ENCODE results near the gene CGB5. TPM values are rescaled to one million over a fixed set of nuclear protein-coding genes. Genes with fewer than 3 reads are reported as not detected.

The CGB5 gene
- total and polyA plus RNA-seq, 9 of the 15 experiments (the other 6 are each of a cell fraction or from before 2014, with no cell fraction given), result not detected

- TF ChIP-seq YY1 (IDR thresholded peaks at IDR 0.05; ENCODE audit: borderline replicate concordance in 1 of 3, control insufficient read depth in 1 of 3, extremely low read depth in 1 of 3, insufficient read depth in 3 of 3, insufficient read length in 1 of 3, insufficient replicate concordance in 2 of 3, low read depth in 1 of 3, low read length in 2 of 3) (peak in 1 of 3 experiments; percentile 5), PHF8 (IDR thresholded peaks at IDR 0.05; ENCODE audit: borderline replicate concordance, low read length) (peak; percentile 39; the same call in 1 of the 2 replicates), ELF1 (tag; IDR thresholded peaks at IDR 0.05) (no peak), EGR1 (conservative IDR thresholded peaks at IDR 0.05) (peak; percentile 83), ZBTB7A (IDR thresholded peaks at IDR 0.05; ENCODE audit: borderline replicate concordance, control insufficient read depth, low read depth, low read length) (peak; percentile 78; the same call in 1 of the 2 replicates), CAMTA2 (CRISPR knock-in tag; conservative IDR thresholded peaks at IDR 0.05) (no peak), E2F6 (IDR thresholded peaks at IDR 0.05; ENCODE audit: borderline replicate concordance in 1 of 2, extremely low read depth in 1 of 2, insufficient read depth in 1 of 2, insufficient read length in 1 of 2, low read depth in 1 of 2, low read length in 1 of 2, poor library complexity in 1 of 2, severe bottlenecking in 1 of 2) (peak in 1 of 2 experiments; percentile 71), DPF2 (IDR thresholded peaks at IDR 0.05) (peak; percentile 33; the same call in 1 of the 2 replicates), SRF (CRISPR knock-in tag; IDR thresholded peaks at IDR 0.05) (no peak), SP2 (IDR thresholded peaks at IDR 0.05; ENCODE audit: extremely low read depth, low read depth, low read length, poor library complexity, severe bottlenecking) (peak; percentile 29), SMAD2 (IDR thresholded peaks at IDR 0.05; ENCODE audit: low read depth, low read length) (no peak), NRF1 (conservative IDR thresholded peaks at IDR 0.05 in 1 of 2, IDR thresholded peaks at IDR 0.05 in 1 of 2) (peak; percentile 30 to 48; a peak in 2 of 4 replicates), PCBP1 (IDR thresholded peaks at IDR 0.05; ENCODE audit: low read depth, low read length, poor library complexity, severe bottlenecking) (peak; percentile 62), SP1 (CRISPR knock-in tag; IDR thresholded peaks at IDR 0.05) (peak; percentile 72), SIN3B (IDR thresholded peaks at IDR 0.05; ENCODE audit: low read depth) (peak; percentile 12; the same call in 1 of the 2 replicates), PHF20 (IDR thresholded peaks at IDR 0.05; ENCODE audit: partially characterized antibody) (peak; percentile 55), CEBPG (CRISPR knock-in tag; IDR thresholded peaks at IDR 0.05) (0 out of 2 replicates have a peak, but pooled peaks have one; percentile 24), CEBPG (tag; conservative IDR thresholded peaks at IDR 0.05 in 1 of 2, IDR thresholded peaks at IDR 0.05 in 1 of 2) (no peak), RCOR1 (IDR thresholded peaks at IDR 0.05; ENCODE audit: borderline replicate concordance in 1 of 2, low read depth in 2 of 2, low read length in 2 of 2) (0 out of 4 replicates have a peak, but pooled peaks of 1 of the 2 experiments have one; percentile 34), GABPB1 (CRISPR knock-in tag; IDR thresholded peaks at IDR 0.05) (0 out of 2 replicates have a peak, but pooled peaks have one; percentile 30), SMAD4 (CRISPR knock-in tag; conservative IDR thresholded peaks at IDR 0.05) (peak; percentile 69), ZFX (CRISPR knock-in tag; IDR thresholded peaks at IDR 0.05) (peak; percentile 21; the same call in 1 of the 2 replicates), CTBP1 (IDR thresholded peaks at IDR 0.05; ENCODE audit: borderline replicate concordance) (peak; percentile 31; the same call in 1 of the 2 replicates)
Measured at GRCh38 chr19:49056101-49056901, 12.7 kb downstream of the CGB5 start (continued).

Data from K562 (cell line).